ENCODE data around the gene TXLNB.

DNA sequence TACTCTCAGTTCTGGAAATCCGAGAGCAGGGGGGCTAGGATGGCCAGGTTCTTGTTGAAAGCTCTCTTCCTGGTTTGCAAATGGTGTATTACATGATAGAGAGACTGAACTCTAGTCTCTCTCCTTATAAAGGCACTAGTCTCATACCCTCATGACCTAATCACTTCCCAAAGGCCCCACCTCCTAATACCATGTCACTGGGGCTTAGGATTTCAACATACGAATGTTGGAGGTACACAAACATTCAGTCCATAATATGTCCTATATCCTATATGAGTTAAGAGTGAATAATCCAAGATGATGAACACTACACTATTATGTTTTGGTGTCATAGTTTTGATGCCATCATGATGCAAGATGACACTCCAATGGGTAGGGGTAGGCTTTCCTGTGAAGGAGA lies 20.0 kb upstream of the TXLNB start:
- TF ChIP-seq, protein P1, sequence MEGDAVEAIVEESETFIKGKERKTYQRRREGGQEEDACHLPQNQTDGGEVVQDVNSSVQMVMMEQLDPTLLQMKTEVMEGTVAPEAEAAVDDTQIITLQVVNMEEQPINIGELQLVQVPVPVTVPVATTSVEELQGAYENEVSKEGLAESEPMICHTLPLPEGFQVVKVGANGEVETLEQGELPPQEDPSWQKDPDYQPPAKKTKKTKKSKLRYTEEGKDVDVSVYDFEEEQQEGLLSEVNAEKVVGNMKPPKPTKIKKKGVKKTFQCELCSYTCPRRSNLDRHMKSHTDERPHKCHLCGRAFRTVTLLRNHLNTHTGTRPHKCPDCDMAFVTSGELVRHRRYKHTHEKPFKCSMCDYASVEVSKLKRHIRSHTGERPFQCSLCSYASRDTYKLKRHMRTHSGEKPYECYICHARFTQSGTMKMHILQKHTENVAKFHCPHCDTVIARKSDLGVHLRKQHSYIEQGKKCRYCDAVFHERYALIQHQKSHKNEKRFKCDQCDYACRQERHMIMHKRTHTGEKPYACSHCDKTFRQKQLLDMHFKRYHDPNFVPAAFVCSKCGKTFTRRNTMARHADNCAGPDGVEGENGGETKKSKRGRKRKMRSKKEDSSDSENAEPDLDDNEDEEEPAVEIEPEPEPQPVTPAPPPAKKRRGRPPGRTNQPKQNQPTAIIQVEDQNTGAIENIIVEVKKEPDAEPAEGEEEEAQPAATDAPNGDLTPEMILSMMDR (conservative IDR thresholded peaks at IDR 0.05; ENCODE audit: low read depth, low read length): no peak
- TF ChIP-seq EZH2 (IDR thresholded peaks at IDR 0.05; ENCODE audit: borderline replicate concordance, low read depth, low read length, poor library complexity, severe bottlenecking): no peak

Data from A673 (cell line).